Peyer's patch (tissue), 4 donors: ENCODE data around the gene CHST7. TPM values are rescaled to one million over a fixed set of nuclear protein-coding genes. Genes with fewer than 3 reads are reported as not detected.
A peak's percentile ranks its signal among the peaks of the same experiment; 100 is the strongest.
"Not testable (repeated sequence)": the region's sequence is repeated elsewhere in the genome, so short reads cannot be mapped to it uniquely, and the experiment has no call there.

Experiments
- DNase-seq, 3 donors: peaks; one replicate each; pipeline ENCODE4 v3.0.0-alpha.2; 2017 to 2019
- H3K27ac ChIP-seq, 4 donors: fragments of 200-600 bp; sonication (generic); one replicate each; pipeline ENCODE4 v1.5.1; 2016 to 2019
- H3K27me3 ChIP-seq, 2 donors: fragments of 200-600 bp; sonication (generic); one replicate each; pipeline ENCODE4 v1.5.1; 2019
- H3K36me3 ChIP-seq, 3 donors: fragments of 200-600 bp; sonication (generic); one replicate each; pipeline ENCODE4 v1.5.1; 2016 to 2019
- H3K4me1 ChIP-seq, 4 donors: fragments of 200-600 bp; sonication (generic); one replicate each; pipeline ENCODE4 v1.5.1; 2016 to 2019
- H3K4me3 ChIP-seq, 4 donors: fragments of 200-600 bp; sonication (generic); 1 replicate in 3 of 4; 2 replicates in 1 of 4; pipeline ENCODE4 v1.5.1; 2016 to 2019; ENCODE audit warnings: mild to moderate bottlenecking in 1 of 4
- H3K9me3 ChIP-seq, 4 donors: fragments of 200-600 bp; sonication (generic); one replicate each; pipeline ENCODE4 v1.5.1; 2016 to 2019; ENCODE audit warnings: mild to moderate bottlenecking in 1 of 4
- CTCF ChIP-seq, 6 experiments: fragments of 450-650 bp in 4 of 6; fragments of 200-600 bp in 2 of 6; sonication (generic) in 1 of 6; IDR thresholded peaks; one replicate each; pipeline ENCODE4 v1.5.1; 2017 to 2019; ENCODE audit warnings: antibody characterized with exemption in 6 of 6, mild to moderate bottlenecking in 3 of 6, moderate library complexity in 1 of 6
- POLR2A ChIP-seq, 2 donors: fragments of 450-650 bp; IDR thresholded peaks; one replicate each; pipeline ENCODE4 v1.5.1; 2017; ENCODE audit warnings: antibody characterized with exemption in 2 of 2, mild to moderate bottlenecking in 2 of 2, moderate library complexity in 2 of 2
- total RNA-seq, 4 donors: library from RNA; depleted of rRNA; stranded (reverse); fragments of >200 nt; gene quantifications; one replicate each; pipeline ENCODE4 v1.1.0, GENCODE V29; 2016

The CHST7 gene
- 10 to 100 TPM in 1 of 4 donors, 1 to 10 TPM in 3; 1.7 to 10.7 (median 4.2) TPM for total RNA-seq

- TF ChIP-seq POLR2A (IDR thresholded peaks at IDR 0.05) (no peak), CTCF (IDR thresholded peaks at IDR 0.05) (peak in 1 of 6 experiments; percentile 7)
- Histone ChIP-seq H3K9me3 (no peaks in the 10 kb centered on the region), H3K4me1 (peaks cover 0 to 8% (median 0%) of the 10 kb centered on the region in 4 donors), H3K27ac (peak within 1 kb of the TSS; percentile 26 to 74 (median 56)), H3K27me3 (no peaks in the 10 kb centered on the region), H3K4me3 (peak within 1 kb of the TSS; percentile 48 to 65 (median 58)), H3K36me3 (no peaks in the 10 kb centered on the region)
- peak; percentile 61 to 82 (median 63) for DNase-seq
Observed at GRCh38 chrX:46573331-46573891, at the start of gene CHST7. TSS of gene CHST7 (plus strand) at chrX:46573765. CDS start at chrX:46573932, 167 bp downstream.

- H3K9me3 ChIP-seq, H3K27ac ChIP-seq, H3K27me3 ChIP-seq, H3K36me3 ChIP-seq, DNase-seq, H3K4me3 ChIP-seq, H3K4me1 ChIP-seq: not testable (repeated sequence)
Observed at GRCh38 chrX:46528640-46529039, 44.9 kb upstream of the CHST7 start.

- not testable (repeated sequence) for H3K27ac ChIP-seq, H3K9me3 ChIP-seq, H3K36me3 ChIP-seq, H3K27me3 ChIP-seq, DNase-seq, H3K4me3 ChIP-seq, H3K4me1 ChIP-seq
Observed at GRCh38 chrX:46529740-46530403, 43.7 kb upstream of the CHST7 start.

- not testable (repeated sequence) for H3K9me3 ChIP-seq, DNase-seq, H3K4me1 ChIP-seq, H3K27me3 ChIP-seq, H3K4me3 ChIP-seq, H3K27ac ChIP-seq, H3K36me3 ChIP-seq
Observed at GRCh38 chrX:46530404-46530908, 43.1 kb upstream of the CHST7 start.

DNA sequence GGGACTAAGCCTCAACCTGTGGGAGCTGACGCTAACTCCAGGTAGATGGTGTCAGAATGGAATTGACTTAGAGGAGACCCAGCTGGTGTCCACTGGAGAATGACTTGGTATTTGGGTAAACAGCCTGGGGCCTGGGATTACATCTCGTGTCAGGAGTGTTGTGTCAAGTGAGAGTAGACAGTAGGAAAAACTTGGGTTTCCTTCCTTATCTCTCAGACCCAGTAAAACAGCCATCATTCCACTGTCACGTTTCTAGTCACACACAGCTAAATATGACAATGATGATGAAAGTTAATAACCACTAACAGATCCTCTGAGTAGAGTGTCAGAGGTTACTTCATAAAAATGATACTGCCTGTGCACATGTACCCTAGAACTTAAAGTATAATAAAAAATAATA is 42.1 kb upstream of the CHST7 start:
- no peak overlapping the region for H3K27ac ChIP-seq
- no peaks in the 10 kb centered on the region for H3K27me3 ChIP-seq

GRCh38 chrX:46543441-46543840 is 30.1 kb upstream of the CHST7 start:
- Histone ChIP-seq H3K36me3 (no peaks in the 10 kb centered on the region), H3K9me3 (no peaks in the 10 kb centered on the region), H3K27ac (no peak overlapping the region), H3K4me3 (no peak overlapping the region), H3K4me1 (peaks cover 0 to 9% (median 0%) of the 10 kb centered on the region in 4 donors), H3K27me3 (no peaks in the 10 kb centered on the region)
- TF ChIP-seq POLR2A (IDR thresholded peaks at IDR 0.05), result no peak
- no peak for TF ChIP-seq CTCF (IDR thresholded peaks at IDR 0.05)
- peak in 1 of 3 donors; percentile 24 for DNase-seq

More for the DNA sequence above, 42.1 kb upstream of the CHST7 start:
- Histone ChIP-seq H3K36me3 (no peaks in the 10 kb centered on the region), H3K4me3 (no peak overlapping the region), H3K9me3 (no peaks in the 10 kb centered on the region), H3K4me1 (no peaks in the 10 kb centered on the region)
- no peak for DNase-seq
- TF ChIP-seq POLR2A (IDR thresholded peaks at IDR 0.05), result no peak

DNA sequence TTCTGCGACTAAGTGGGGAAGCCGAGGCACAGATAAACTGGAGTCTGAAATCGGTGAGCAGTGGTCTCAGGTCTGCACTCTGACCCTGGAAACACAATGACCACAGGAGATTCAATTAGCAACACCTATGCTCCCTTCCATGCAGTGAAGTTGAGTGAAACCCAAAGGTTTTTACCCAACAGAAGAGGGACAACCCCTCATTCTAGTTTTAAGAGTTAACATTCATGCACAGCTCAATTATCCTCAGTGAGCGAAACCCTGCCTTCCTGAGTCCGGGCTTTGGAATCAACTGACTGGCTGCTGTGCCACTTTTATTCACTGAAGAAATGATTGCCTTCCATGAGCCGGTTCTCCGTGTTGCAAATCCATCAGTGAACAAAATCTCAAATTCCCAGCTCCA is 29.0 kb upstream of the CHST7 start:
- peak in 1 of 3 donors; percentile 15 for DNase-seq
- H3K27me3 ChIP-seq, H3K36me3 ChIP-seq, H3K4me1 ChIP-seq, H3K9me3 ChIP-seq: not testable (repeated sequence)
- Histone ChIP-seq H3K27ac (peak overlapping the region; percentile 71 to 85 (median 82)), H3K4me3 (peak overlapping the region; percentile 56 to 78 (median 60))

GRCh38 chrX:46545111-46546005 is 28.2 kb upstream of the CHST7 start, which contains the start of gene ZNF674:
TSS of gene ZNF674 (minus strand) at chrX:46545421. CDS start at chrX:46542087, 3,334 bp downstream.
- peaks cover 0 to 9% (median 0%) of the 10 kb centered on the region in 4 donors for H3K4me1 ChIP-seq
- H3K36me3 ChIP-seq, result no peaks in the 10 kb centered on the region
- DNase-seq, result peak; percentile 86 to 96 (median 91)
- H3K9me3 ChIP-seq, result no peaks in the 10 kb centered on the region
- H3K27me3 ChIP-seq, result no peaks in the 10 kb centered on the region
- H3K4me3 ChIP-seq, result peak within 1 kb of the TSS; percentile 56 to 78 (median 60)
- TF ChIP-seq POLR2A (IDR thresholded peaks at IDR 0.05), result peak; percentile 49 to 60
- TF ChIP-seq CTCF (IDR thresholded peaks at IDR 0.05), result peak in 3 of 6 experiments; percentile 47 to 52 (median 51)
- H3K27ac ChIP-seq, result peak within 1 kb of the TSS; percentile 71 to 85 (median 82)
